GM18867 (cell line): ENCODE results near the gene FKBP9.
"Not testable (repeated sequence)": the region's sequence is repeated elsewhere in the genome, so short reads cannot be mapped to it uniquely, and the experiment has no call there.

Experiments used
- ATAC-seq: cut with Tn5 transposase; IDR thresholded peaks from one replicate; pipeline ENCODE4 v1.9.1; 2021; ENCODE audit warnings: mild to moderate bottlenecking, moderate library complexity; ENCODE audit not compliant: unreplicated experiment

Gene FKBP9, protein sequence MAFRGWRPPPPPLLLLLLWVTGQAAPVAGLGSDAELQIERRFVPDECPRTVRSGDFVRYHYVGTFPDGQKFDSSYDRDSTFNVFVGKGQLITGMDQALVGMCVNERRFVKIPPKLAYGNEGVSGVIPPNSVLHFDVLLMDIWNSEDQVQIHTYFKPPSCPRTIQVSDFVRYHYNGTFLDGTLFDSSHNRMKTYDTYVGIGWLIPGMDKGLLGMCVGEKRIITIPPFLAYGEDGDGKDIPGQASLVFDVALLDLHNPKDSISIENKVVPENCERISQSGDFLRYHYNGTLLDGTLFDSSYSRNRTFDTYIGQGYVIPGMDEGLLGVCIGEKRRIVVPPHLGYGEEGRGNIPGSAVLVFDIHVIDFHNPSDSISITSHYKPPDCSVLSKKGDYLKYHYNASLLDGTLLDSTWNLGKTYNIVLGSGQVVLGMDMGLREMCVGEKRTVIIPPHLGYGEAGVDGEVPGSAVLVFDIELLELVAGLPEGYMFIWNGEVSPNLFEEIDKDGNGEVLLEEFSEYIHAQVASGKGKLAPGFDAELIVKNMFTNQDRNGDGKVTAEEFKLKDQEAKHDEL

GRCh38 chr7:32957326-32958045, at the start of gene FKBP9:
Gene FKBP9, plus strand, starts transcription at chr7:32957440. Its CDS starts 134 bp downstream, at chr7:32957574.
- ATAC-seq = no peak

- ATAC-seq = no peak
Measured at GRCh38 chr7:32910195-32910594, 47.0 kb upstream of the FKBP9 start.

- ATAC-seq = no peak
Measured at GRCh38 chr7:32914184-32914583, 43.1 kb upstream of the FKBP9 start.

DNA sequence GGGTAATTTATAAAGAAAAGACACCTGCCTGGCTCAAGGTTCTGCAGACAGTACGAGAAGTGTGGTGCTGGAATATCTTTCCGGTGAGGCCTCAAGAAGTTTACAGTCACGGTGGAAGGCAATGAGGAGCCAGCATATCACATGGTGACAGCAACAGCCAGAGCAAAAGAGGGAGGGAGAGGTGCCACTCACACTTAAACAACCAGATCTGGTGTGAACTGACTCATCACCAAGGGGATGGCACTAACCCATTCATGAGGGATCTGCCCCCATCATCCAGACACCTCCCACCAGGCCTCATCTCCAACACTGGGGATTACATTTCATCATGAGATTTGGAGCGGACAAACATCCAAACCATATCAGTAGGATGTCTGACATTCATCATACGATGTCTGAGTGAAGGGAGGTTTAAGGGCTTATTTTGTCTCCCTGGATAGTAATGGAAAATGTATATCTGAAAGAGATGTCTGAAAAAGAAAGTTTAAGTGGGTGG, 42.2 kb upstream of the FKBP9 start:
- no peak for ATAC-seq

GRCh38 chr7:32916006-32916405, 41.2 kb upstream of the FKBP9 start:
- ATAC-seq = no peak

DNA sequence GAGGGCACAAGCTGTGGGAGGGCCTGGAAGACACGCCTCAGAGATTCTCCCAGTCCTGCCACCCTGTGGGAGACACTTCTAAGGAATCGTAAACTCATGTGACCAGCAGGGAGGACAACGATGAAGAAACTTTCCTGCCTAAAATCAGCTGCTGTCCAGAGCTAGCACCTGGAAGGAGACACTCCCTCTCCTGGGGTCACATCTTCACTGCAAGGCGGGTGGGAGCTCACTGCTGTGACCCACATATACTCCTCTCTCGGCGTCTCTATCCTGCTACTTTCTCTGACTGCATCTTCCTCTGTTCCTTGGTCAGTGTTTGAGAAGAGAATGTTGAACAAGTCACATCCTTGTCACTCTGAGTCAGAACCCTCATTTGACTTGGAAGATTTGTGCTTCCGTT, 40.2 kb upstream of the FKBP9 start:
- not testable (repeated sequence) for ATAC-seq

DNA sequence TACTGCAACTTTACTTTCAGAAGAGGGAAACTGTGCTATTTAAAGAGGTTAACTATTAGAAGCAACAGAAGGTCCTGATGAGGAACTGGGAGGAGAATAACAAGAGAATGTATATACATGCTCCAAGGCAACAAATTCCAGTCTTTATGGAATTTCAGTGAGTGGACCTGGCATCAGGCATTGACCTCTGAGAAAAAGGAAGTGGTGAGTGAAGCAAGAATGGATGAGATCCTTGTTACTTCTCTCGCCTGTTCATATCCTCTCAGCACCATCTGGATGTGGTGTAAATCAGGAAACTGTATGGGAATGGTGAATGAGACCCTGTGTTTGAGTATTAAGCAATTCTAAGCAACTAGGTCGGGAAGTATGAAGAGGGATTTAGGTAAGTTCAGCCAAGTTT, 35.3 kb upstream of the FKBP9 start:
- no peak for ATAC-seq

DNA sequence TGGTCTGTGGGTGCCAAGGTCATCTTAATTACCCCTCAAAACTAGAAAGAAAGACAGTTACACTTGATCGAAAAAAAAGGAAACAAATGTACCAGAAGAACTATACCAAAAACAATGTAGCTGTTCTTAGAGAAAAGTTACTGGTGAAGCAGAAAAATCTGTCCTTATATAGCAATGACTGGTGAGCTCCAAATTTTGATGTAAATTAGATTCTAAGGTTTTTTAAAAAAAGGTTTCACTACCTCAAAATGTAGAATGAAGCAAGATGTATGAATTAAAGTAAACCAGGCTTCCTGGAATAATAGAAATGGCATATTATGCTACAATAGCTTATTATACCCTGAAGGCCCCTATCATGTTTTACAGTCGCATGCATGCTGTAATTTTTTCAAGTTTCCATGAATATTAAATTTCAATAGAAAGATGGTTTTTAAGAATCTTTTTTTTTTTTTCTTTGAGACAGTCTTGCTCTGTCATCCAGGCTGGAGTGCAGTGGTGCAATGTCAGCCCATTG, 28.4 kb upstream of the FKBP9 start:
- ATAC-seq = no peak

DNA sequence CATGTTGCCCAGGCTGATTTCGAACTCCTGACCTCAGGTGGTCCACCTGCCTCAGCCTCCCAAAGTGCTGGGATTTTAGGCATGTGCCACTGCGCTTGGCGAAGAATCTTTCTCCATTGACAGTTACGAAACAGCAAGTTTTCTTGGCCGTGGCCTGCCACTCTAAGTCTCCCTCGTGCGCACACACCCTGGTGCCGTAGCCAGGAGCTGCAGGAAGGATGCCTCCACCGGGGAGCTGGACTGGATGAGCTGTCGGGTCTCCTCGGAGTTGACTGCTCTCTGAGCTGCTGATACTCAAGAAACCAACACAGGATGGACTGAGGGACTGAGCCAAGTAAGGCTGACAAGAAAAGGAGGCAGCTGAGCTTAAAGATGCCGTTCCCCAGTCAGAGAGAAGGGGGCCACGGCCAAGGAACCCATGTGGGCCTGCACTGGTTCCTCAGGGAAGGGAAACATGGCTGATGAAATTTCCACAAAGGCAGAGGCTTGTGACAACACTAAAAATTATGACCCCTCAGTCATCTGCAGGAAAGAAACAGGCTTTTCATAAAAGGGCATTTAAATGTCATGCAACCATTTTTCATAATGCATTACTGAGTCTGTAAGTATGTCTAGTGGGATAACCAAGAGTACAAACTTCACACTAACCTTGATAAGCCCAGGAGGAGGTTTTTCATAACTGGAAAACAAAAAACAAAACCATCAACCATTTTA, 27.7 kb upstream of the FKBP9 start:
- no peak for ATAC-seq

DNA sequence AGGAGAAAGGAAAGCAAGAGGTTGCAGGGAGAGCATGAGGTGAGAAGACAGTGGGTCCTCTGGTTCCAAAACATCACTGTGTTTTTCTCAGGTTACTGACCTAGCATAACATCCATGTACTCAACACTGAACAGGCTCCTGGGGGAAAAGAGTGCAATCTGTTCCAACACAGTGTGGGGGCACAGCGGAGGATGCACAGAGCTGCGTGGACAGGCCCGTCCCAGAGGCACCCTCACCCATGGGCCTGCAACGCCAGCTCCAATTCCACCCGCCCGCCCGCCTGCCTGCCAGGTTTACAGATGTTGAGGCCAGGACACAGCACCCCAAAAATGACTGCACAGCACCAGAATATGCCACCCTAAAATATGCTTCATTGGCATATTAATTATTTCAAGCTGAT, 26.9 kb upstream of the FKBP9 start:
- ATAC-seq = no peak

GRCh38 chr7:32935558-32935957, 21.7 kb upstream of the FKBP9 start:
- ATAC-seq = no peak

DNA sequence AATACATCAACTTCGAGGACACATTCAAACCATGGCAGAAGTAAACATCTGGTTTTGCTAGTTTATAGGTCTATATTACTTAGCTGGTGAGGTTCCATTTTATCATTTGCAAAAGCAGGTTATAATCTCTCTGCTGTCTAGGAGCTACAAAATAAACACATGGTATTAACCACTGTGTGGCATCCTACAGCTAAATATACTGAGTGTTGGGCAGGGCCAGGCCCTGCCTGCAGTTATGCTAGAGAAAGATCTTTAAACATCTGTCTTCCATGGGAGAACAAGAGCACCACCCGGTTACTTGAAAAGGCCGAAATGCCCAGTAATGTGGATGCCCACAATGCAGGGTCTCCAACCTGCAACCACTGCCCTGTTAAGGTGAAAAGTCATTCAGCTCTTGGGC, 20.6 kb upstream of the FKBP9 start:
- ATAC-seq = no peak

DNA sequence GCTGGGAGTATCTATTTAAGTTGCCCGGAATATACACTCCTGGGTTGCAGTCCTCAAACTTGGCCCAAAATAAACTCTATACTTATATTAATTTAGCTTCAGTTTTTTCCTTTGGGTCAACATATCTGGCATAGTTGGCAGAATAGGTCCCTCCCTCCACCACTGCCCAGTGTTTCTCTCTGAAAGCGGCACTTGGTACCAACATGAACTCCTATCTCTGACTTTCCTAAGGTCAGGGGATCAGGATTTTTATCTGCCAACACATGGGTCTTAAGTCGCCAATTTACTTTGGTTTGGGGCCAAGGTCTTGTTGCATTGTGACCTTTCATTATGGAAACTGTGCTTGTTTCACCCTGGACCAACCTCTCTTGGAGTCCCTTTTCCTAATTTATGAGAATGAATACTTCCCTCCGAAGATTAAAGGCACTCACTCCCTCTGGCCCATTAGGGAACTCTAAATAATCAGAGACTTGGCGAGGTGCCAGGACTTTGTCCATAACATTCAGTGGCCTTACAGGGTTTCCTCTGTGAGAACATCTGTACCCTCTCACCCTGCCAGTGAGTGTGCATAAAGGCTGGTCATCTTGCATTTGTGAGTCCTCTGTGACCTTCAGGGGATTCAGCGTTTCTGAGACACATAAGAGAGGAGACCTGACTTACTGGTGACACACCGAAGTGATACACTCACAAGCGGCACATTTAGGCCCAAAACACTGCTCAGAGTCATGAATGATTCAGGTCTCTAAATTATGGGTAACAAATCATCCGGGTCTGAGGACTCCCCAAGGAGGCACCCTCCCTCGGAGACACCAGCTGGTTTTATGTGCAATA, 19.7 kb upstream of the FKBP9 start:
- ATAC-seq = no peak

DNA sequence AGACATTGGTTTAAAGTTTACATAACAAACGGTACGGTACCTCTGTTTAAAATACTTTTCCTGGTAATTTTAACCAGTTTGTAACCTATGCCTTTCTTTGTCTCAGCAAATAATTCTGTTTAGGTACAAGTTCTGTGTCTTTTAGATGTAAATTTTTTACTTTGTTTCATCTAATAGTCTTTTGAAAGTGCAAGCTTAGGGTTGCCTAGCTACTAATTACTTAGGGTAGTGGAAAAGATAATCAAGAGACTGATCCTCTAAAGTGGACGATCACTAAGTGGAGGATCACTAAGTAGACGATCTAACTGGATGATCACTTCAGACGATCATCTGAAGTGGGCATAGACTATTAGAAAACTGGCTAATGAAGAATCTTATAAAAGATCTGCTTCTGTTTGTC, 16.1 kb upstream of the FKBP9 start:
- no peak for ATAC-seq

DNA sequence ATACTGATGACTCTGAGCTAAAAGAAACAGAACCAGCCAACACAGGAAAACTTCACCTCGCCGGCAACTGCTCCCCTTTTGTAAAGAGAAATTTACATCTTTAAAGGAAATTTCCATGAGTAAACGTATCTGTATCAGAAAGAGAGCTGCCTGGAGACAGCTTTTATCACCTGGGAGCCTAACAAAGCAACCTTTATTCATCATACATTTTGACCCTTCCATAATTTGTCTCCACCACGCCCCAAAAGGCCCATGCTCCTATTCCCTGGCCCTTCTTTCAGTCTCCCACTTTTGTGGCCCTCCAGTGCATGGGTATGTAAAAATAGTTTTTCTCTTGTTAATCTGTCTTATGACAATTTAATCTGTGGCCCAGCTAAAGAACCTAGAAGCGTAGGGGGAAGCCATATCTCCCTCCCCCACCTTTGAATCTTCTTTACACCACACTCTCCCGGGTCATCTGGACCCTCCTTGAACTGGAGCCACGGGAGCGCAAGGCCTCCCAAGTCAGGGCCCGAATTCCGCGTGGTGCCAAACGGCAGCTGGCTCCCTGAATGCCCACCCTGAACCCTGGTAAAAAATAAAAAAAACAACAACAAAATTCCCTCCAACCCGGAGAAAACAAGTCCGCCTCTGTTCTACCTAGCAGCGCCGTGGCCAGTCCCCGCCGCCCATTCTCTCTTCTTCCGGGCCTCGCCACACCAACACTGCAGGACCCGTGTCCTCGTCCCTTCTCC, 15.4 kb upstream of the FKBP9 start:
- no peak for ATAC-seq

DNA sequence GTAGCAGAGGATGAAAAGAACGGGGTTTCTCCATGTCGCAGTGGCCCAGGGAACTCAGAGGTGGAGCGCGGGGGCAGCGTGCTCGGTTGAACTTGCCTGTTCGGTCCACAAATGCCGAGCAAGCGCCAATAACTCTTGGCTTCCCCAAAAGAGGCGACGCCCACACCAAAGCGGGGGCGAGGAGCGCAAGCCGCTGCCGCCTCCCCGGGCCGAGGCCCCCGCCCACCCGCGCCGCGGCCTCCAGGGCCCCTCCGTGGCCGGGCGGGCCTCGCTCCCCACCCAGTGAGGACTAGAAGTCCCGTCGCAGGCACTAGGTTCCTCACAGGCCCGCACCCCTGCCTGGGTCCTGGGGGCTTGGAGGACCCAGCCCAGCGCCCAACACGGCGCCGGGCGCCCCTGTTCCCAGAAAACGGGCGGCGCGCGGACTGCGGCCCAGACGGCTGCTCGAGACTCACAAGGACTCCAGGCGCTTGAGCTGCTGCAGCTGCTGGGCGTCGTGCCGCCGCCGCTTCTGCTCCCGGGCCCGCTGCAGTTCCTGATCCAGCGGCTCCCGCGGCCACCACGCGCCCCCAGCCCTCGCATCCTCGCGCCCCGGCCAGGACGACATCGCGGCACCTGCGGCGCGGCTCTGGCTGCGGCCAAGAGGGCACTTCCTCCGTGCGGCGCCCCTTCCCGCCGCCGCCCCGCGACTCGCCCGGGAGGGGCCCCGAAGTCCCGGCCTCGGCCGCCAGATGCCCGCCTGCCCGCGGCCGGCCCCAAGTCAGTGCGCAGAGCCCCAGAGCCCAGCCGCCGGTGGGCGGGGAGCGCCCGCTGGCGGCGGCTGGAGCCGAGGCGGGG, 14.6 kb upstream of the FKBP9 start:
- peak; percentile 90 for ATAC-seq

- no peak for ATAC-seq
Measured at GRCh38 chr7:32943252-32944030, 13.8 kb upstream of the FKBP9 start.
